ENCODE results near the gene HOXA10. TPM values are rescaled to one million over a fixed set of nuclear protein-coding genes. Genes with fewer than 3 reads are reported as not detected.

Gene HOXA10
- total RNA-seq, 4 donors from 2014 or later = 19.0 to 34.1 (median 24.9) TPM

DNA sequence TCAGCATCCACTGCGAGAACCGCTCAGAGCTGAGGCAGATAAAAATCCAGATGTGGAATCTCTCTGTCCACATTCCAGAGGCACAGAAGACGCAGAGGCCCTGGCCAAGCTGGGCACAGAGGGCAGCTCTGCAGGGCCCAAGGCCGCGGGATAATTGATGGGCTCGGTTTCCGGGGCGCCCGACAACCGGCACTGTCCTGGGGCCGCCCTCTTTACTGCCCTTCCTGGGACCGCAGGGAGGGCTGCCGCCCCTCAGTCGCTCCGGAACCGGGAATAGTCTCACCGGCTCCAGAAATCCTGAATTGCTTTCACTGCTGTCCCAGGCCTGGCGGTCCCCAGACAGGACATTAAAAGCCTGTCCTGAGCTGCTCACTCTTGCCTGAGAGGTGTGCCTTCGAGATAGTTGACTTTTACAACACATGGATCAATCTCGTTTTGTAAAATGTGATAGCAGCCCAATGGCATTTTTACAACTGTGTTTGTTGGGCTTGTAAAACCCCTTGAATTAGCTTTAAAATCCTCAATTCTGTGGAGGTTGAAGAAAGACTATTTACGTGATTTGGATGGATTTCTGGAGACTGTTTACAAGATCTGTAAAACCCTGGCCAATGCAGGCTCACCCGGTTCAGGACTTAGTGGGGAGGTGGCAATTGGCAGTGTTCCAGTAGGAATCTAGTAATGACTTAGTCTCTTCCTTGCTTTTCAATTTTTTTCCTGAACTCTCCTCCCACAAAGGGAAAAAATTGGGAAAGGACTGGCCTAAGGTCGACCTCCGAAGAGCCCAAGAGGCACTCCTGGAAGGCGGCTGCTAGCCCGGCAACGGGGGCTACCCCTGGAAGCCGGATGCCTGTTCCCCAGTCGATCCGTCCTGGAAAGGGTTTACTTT lies 25.1 kb downstream of the HOXA10 start:
- peak overlapping the region; percentile 67 to 88 (median 76) for H3K27ac ChIP-seq
- TF ChIP-seq POLR2A (IDR thresholded peaks at IDR 0.05) (no peak), CTCF (IDR thresholded peaks at IDR 0.05) (no peak), EP300 (IDR thresholded peaks at IDR 0.05) (no peak)
- peaks cover 0 to 69% (median 11%) of the 10 kb centered on the region in 4 donors for H3K4me1 ChIP-seq
- peaks cover 0 to 16% (median 0%) of the 10 kb centered on the region in 3 donors for H3K36me3 ChIP-seq
- H3K27me3 ChIP-seq = peaks cover 0 to 98% of the 10 kb centered on the region in 2 donors
- H3K9me3 ChIP-seq = no peaks in the 10 kb centered on the region
- DNase-seq (ENCODE audit: low spot score in 2 of 2) = no peak
- peak overlapping the region; percentile 38 to 58 (median 42) for H3K4me3 ChIP-seq
- 37 to 46% methylated on average over 22 to 29 of the region's 30 CpGs for WGBS, 2 donors

DNA sequence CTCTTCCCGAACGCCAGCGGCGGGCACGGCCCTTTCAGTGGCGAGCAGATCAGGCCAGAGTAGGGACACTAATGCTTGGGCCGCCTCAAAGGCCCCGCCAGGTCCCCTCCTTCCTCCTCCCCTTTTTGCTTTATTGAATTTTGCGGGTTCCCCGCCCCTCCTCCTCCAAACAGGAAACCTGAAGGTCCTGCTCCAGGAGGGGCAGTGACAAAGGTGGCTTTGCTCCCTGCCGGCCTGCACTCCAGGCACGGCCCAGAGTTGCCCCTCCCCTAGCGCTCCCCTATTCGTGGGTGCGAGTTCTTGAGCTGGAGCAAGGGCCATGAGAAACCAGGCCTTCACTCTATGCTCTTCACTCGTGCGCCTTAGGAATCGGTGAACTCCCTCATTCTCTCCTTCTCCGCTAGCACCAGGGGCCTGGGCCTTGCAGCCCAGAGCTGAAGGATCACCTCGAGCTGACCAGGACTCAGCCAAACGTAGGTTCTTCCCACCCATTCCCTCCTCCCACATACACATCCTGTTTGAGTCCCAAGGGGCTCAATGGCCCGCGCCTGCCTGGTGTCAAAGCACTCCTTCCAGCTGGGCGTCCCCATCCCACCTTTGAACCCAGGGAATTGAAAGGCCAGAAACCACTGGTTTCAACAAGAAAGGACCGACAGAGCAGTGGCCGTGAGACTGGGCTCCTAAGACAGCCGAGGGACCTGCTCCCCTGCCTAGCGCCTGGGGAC lies 25.9 kb downstream of the HOXA10 start:
- H3K36me3 ChIP-seq = peaks cover 0 to 20% (median 0%) of the 10 kb centered on the region in 3 donors
- no peak for DNase-seq (ENCODE audit: low spot score in 2 of 2)

DNA sequence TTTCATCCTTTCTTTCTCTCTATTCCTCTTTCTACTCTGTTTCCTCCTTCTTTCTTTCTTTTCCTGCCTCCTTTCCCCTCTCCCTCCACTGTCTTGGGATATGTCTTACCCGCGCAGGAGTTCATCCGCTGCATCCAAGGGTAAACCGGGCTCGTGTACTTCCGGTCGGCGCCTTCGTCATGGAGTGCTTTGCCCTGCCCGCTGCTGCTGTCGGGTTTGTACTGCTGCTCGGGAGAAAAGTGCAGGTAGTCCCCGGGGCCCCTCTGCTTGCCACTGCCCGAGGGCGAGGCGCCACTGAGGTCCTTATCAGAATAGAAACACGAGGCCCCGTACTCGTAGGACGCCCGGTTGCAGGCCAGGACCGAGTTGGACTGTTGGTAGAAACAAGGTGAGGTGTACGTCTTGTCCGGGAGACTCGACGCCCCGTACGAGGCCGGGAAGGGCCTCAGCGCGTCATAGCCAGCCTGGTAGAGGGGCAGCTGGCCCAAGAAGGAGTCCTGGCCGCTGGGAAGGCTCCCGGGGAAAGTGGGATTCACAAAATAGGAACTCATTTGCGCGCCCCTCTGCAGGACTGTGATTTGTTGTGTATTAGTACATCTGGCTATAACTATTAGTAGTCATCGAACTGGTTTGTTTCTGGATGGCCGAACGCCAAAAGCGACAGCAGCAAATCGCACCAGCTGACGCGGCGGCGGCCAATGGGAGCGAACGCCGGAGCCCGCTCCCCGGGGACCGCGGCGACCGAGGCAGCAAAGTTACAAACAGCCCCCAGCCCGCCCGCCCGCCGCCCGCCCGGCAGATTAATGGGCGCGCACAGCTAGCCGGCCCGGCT lies 26.7 kb downstream of the HOXA10 start, which contains the start of gene HOXA6:
Gene HOXA6 (minus strand): TSS at position 576 of the 832 bp plus-strand sequence. CDS start 25 bp downstream, at position 551.
- TF ChIP-seq POLR2A (IDR thresholded peaks at IDR 0.05) (no peak), EP300 (IDR thresholded peaks at IDR 0.05) (peak in 1 of 2 donors; percentile 7), CTCF (IDR thresholded peaks at IDR 0.05) (no peak)
- Histone ChIP-seq H3K27ac (peak within 1 kb of the TSS; percentile 67 to 88 (median 76)), H3K4me1 (peaks cover 0 to 71% (median 10%) of the 10 kb centered on the region in 4 donors), H3K27me3 (peaks cover 0 to 98% of the 10 kb centered on the region in 2 donors), H3K36me3 (peaks cover 0 to 23% (median 0%) of the 10 kb centered on the region in 3 donors), H3K9me3 (no peaks in the 10 kb centered on the region), H3K4me3 (peak within 1 kb of the TSS; percentile 38 to 58 (median 42))
- 21 to 22% methylated on average over 46 to 49 of the region's 63 CpGs for WGBS, 2 donors
- peak in 1 of 2 donors; percentile 68 for DNase-seq (ENCODE audit: low spot score in 2 of 2)

More for the DNA sequence above, 25.9 kb downstream of the HOXA10 start:
- peak overlapping the region; percentile 38 to 58 (median 42) for H3K4me3 ChIP-seq
- peaks cover 0 to 69% (median 12%) of the 10 kb centered on the region in 4 donors for H3K4me1 ChIP-seq
- peak in 1 of 2 donors; percentile 19 for TF ChIP-seq EP300 (IDR thresholded peaks at IDR 0.05)
- TF ChIP-seq CTCF (IDR thresholded peaks at IDR 0.05) = no peak
- 16 to 26% methylated on average over 23 to 24 of the region's 28 CpGs for WGBS, 2 donors
- H3K27me3 ChIP-seq = peaks cover 0 to 98% of the 10 kb centered on the region in 2 donors
- no peaks in the 10 kb centered on the region for H3K9me3 ChIP-seq
- H3K27ac ChIP-seq = peak overlapping the region; percentile 67 to 88 (median 76)

DNA sequence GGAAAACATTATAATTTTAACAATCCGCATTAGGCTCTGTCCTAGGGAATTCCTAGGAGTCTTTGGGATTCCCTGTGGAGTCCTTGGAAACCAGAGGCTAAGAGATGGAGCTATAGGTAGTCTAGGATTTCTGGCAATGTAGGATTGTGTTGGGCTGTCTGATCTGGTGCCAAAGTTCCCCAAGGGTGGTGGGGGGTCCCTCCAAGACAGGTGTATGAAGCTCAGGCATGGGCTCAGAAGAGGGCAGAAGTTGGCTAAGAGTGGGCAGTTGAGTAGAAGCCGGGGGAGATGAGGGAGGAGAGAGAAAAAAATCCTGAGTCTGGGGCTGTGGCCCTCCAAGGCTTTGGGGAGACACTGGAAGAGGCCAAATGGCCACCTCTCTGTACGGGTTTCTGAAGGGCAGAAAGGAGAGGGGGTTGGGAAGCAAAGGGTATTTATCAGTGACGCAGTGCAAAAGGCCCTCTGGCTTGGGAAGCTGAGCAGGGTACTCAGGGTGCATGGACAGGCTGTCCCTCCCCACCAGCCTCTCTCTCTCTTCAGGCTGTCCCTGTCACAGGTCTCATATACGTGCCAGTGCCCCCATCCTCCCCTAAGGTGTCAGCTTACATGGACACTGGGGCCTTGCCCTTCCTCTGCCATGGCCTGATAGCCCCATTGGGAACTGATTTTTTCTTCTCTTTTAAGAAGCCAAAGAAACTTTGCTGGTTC lies 27.5 kb downstream of the HOXA10 start:
- Histone ChIP-seq H3K27me3 (peaks cover 0 to 98% of the 10 kb centered on the region in 2 donors), H3K4me1 (peaks cover 0 to 68% (median 10%) of the 10 kb centered on the region in 4 donors), H3K27ac (peak overlapping the region; percentile 67 to 88 (median 76)), H3K36me3 (peaks cover 0 to 27% (median 0%) of the 10 kb centered on the region in 3 donors), H3K4me3 (peak overlapping the region in 3 of 4 donors; percentile 19 to 58 (median 38)), H3K9me3 (no peaks in the 10 kb centered on the region)
- no peak for TF ChIP-seq EP300 (IDR thresholded peaks at IDR 0.05)
- no peak for TF ChIP-seq CTCF (IDR thresholded peaks at IDR 0.05)
- WGBS, 2 donors = 77 to 81% methylated on average over 5 of the region's 5 CpGs
- no peak for DNase-seq (ENCODE audit: low spot score in 2 of 2)
